Measurements from ENCODE around the gene PICK1.

The PICK1 gene

DNA sequence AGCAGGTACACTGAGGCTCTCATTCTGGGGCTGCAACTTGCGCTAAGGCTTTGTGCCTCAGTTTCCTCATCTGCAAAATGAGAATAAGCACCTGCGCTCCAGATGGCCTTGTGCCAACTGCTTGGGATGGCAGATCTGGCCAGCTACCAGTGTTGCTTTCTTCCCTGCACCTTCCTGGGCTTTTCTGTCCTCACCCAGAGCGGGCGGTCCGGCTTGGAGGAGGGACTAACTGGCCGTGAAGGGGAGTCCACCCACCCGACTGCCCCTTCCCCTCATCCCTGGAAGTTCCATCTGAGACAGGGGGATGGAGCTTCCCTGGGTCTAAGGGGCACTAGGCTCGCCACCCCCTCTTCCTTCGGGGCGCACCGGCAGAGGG, 23.3 kb downstream of the PICK1 start:
- DNase-seq (ENCODE audit: insufficient read length, low spot score): no peak
- TF ChIP-seq, protein P1, sequence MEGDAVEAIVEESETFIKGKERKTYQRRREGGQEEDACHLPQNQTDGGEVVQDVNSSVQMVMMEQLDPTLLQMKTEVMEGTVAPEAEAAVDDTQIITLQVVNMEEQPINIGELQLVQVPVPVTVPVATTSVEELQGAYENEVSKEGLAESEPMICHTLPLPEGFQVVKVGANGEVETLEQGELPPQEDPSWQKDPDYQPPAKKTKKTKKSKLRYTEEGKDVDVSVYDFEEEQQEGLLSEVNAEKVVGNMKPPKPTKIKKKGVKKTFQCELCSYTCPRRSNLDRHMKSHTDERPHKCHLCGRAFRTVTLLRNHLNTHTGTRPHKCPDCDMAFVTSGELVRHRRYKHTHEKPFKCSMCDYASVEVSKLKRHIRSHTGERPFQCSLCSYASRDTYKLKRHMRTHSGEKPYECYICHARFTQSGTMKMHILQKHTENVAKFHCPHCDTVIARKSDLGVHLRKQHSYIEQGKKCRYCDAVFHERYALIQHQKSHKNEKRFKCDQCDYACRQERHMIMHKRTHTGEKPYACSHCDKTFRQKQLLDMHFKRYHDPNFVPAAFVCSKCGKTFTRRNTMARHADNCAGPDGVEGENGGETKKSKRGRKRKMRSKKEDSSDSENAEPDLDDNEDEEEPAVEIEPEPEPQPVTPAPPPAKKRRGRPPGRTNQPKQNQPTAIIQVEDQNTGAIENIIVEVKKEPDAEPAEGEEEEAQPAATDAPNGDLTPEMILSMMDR (IDR thresholded peaks at IDR 0.05; ENCODE audit: insufficient read depth, missing control alignments): no peak
- FAIRE-seq: no peak

DNA sequence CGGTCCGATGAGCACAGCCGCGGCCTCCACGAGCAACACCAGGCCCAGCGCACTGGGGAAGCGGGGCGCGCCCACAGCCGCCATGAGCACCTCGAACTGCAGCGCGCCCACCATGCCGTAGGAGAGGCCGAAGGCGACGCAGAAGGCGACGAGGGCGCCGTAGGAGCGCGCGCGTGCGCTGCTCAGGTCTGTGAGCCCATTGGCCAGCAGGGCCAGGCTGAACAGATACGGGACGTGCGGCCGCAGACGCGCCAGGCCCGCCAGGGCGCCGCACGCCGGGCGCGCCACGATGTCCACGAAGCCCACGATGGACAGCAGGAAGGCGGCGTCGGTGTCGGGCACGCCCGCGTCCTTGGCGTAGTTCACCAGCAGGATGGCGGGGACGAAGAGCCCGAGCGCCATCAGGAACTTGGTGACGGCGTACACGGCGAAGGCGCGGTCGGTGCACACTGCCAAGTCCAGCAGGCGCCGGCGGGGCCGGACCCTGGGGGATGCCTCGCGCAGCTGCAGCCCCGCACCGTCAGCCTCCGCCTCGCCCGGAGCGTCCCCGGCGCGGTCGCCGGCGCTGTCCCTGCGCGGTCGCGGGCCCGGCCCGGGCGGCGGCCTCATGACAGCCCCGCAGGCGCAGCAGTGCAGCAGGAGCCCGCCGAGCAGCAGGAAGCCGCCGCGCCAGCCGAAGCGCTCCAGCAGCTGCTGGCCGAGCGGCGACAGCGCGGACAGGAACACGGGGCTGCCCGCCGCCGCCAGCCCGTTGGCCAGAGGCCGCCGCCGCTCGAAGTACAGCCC, 23.8 kb downstream of the PICK1 start:
- TF ChIP-seq, protein P1 (IDR thresholded peaks at IDR 0.05; ENCODE audit: insufficient read depth, missing control alignments): no peak
- FAIRE-seq (no peak), DNase-seq (ENCODE audit: insufficient read length, low spot score) (no peak)

DNA sequence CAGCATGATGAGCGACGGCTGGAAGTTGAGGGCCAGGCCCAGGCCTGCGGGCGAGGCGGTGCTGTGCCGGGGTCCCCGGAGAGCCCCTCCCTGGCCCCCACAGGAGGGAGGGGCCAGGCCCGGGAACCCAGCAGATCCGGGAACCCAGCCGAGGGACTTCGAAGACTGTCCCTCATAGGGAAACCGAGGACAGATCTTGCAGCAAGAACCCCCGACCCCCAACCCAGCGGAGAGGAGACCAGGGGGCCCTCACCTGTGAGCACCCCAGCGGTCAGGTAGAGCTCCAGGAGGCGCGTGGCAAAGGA, 24.4 kb downstream of the PICK1 start:
- DNase-seq (ENCODE audit: insufficient read length, low spot score) (no peak), FAIRE-seq (no peak)
- TF ChIP-seq, protein P1 (IDR thresholded peaks at IDR 0.05; ENCODE audit: insufficient read depth, missing control alignments): no peak

- no peak for FAIRE-seq
- TF ChIP-seq, protein P1 (IDR thresholded peaks at IDR 0.05; ENCODE audit: insufficient read depth, missing control alignments): no peak
- no peak for DNase-seq (ENCODE audit: insufficient read length, low spot score)
Observed at GRCh38 chr22:38081941-38082828, 25.0 kb downstream of the PICK1 start.

GRCh38 chr22:38082986-38083710, 25.9 kb downstream of the PICK1 start:
- DNase-seq (ENCODE audit: insufficient read length, low spot score) (no peak), FAIRE-seq (no peak)
- TF ChIP-seq, protein P1 (IDR thresholded peaks at IDR 0.05; ENCODE audit: insufficient read depth, missing control alignments): no peak

- TF ChIP-seq, protein P1 (IDR thresholded peaks at IDR 0.05; ENCODE audit: insufficient read depth, missing control alignments): no peak
- DNase-seq (ENCODE audit: insufficient read length, low spot score): no peak
- FAIRE-seq: no peak
Observed at GRCh38 chr22:38083931-38084631, 26.9 kb downstream of the PICK1 start, which contains the start of gene SLC16A8. Gene SLC16A8 (minus strand): TSS chr22:38084184. CDS start chr22:38082873, 1,311 bp downstream.
